ENCODE measurements around the gene SCGN.
"Not testable (repeated sequence)": the region's sequence is repeated elsewhere in the genome, so short reads cannot be mapped to it uniquely, and the experiment has no call there.

The SCGN gene

GRCh38 chr6:25730907-25731306 is 78.9 kb downstream of the SCGN start:
- DNase-seq (ENCODE audit: low read depth), result no peak

- DNase-seq (ENCODE audit: low read depth), result no peak
Measured at GRCh38 chr6:25731721-25732120, 79.7 kb downstream of the SCGN start.

GRCh38 chr6:25732468-25733198 is 80.6 kb downstream of the SCGN start:
- DNase-seq (ENCODE audit: low read depth), result no peak

- no peak for DNase-seq (ENCODE audit: low read depth)
Measured at GRCh38 chr6:25735261-25735660, 83.2 kb downstream of the SCGN start.

GRCh38 chr6:25743868-25744267 is 91.9 kb downstream of the SCGN start:
- no peak for DNase-seq (ENCODE audit: low read depth)

GRCh38 chr6:25745836-25746235 is 93.8 kb downstream of the SCGN start:
- no peak for DNase-seq (ENCODE audit: low read depth)

- no peak for DNase-seq (ENCODE audit: low read depth)
Measured at GRCh38 chr6:25746968-25747367, 95.0 kb downstream of the SCGN start.

- no peak for DNase-seq (ENCODE audit: low read depth)
Measured at GRCh38 chr6:25747477-25747876, 95.5 kb downstream of the SCGN start.

- no peak for DNase-seq (ENCODE audit: low read depth)
Measured at GRCh38 chr6:25748049-25748448, 96.0 kb downstream of the SCGN start.

GRCh38 chr6:25748601-25749517 is 96.8 kb downstream of the SCGN start:
- DNase-seq (ENCODE audit: low read depth), result not testable (repeated sequence)

- no peak for DNase-seq (ENCODE audit: low read depth)
Measured at GRCh38 chr6:25749837-25750236, 97.8 kb downstream of the SCGN start.

- no peak for DNase-seq (ENCODE audit: low read depth)
Measured at GRCh38 chr6:25750906-25751305, 98.9 kb downstream of the SCGN start.

Measured in activated T-cell treated with anti-CD3 and anti-CD28 coated beads for 48 hours (primary cell).